Measurements from ENCODE around the gene SH3TC1.

SH3TC1 gene

DNA sequence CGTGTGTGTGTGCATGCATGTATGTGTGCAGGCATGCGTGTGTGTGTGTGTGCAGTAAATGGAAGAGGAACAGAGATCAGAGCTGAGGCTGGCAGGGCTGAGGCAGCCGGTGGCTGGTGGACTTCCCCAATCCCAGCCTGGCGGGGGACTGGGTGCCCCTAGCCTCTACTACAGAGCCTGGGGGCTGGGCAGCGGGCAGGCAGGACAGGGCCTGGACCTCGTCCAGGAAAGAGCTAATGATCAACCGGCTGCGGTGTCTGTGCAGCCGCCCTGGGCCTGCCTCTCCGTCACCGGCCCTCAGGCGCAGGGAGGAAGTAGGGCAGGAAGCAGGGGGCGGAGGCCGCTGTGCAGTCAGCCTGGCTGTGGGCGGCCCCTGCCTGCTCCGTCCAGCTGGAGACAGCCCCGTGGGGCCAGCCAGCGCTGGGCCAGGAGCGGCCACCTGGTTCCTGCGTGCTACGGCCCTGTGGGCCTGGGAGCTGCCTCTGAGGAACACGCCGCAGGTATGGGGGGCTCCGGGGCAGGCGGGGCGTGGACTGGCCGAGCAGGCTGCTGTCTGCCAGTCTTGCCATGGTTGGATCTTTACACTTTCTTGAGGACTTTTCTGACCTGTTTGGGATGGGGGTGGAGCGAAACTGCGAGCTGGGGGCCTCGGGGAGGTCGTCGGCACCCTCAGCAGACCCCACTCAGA is at the start of gene SH3TC1:
Gene SH3TC1 (plus strand): TSS at position 385 of the 688 bp plus-strand sequence. CDS start 5,905 bp downstream, outside the sequence.
- DNase-seq = peak; percentile 3

DNA sequence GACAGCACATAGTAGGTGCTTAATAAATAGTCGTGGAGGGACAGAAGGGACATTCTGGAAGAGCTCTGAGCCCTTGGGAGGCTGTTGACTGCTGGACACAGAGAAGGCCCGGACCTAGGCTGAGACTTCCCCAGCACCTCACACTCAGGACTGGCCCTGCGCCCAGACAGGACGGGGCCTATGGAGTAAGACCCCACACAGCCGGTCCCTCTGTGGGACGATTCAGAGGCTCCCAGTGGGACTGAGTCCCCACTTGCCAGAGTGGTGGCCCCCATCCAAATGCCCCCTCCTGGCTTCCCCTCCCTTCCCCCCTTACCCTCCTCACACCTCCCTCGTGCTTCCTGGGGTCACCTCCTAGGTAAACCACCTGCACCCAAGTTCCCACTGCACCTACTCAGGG is 49.4 kb upstream of the SH3TC1 start:
- no peak for DNase-seq

DNA sequence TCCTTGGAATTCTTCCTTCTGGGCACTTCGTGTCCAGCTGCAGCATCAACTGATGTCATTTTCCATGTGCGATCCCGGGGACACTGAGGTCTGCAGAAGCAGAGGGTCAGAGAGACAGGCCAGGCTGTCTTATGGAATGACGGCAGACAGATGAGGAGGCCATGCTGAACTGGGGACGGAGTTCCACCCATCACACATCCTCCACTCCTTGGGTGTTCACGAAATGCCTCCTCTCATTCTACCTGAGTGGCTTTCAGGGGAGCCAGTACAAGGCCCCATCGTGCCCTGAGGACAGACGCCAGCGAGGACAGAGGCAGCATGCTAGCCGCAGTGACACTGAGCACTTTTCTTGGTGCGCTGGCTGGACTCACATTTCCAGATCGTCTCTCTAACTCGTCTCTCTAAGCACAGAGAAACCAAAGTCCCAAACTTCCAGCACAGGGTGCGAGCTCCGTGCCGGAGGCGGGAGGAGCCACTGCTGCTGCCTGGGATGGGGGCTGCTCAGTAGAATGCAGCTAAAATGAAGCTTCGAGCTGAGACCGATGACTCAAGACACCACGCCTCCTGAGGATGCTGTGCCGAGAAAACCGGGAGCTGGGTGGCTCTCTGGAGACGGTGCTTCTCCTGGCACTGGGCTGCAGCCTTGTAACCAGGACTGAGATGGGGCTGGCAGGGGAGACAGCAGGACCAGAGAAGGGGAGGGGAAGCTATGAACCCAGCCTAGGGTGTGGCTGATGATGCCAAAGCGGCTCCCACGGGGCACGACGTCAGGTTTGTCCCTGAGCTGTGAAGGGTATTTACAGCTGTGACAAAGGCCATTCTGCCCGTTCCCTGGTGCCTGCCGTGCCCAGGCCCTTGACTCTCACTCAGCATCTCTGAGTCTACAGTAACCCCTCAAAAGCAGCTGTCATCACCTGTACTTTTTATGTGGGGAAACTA is 48.7 kb upstream of the SH3TC1 start:
- DNase-seq = no peak

DNA sequence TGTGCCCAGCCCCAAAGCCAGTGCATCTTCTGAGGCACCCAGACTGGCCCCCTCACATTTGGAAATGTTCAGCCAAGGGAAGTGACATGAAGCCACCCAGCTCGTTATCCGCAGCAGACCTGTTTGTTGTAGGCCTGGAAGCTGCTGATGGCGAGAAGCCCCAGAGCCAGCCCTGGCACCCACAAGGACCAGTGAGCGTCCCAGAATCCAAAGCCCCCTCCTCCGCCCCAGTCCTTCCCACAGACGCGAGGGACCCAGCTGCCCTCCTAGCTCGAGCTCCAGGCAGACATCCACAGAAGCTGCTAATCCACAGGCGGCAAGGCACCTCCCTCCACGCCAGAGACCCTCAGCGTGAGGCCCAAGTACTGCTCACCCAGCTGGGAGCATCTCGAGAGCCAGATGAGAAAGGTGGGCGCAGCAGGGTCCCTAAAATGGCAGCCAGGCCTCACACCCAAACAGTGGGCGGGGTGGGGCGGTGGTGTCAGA is 47.9 kb upstream of the SH3TC1 start:
- no peak for DNase-seq

DNA sequence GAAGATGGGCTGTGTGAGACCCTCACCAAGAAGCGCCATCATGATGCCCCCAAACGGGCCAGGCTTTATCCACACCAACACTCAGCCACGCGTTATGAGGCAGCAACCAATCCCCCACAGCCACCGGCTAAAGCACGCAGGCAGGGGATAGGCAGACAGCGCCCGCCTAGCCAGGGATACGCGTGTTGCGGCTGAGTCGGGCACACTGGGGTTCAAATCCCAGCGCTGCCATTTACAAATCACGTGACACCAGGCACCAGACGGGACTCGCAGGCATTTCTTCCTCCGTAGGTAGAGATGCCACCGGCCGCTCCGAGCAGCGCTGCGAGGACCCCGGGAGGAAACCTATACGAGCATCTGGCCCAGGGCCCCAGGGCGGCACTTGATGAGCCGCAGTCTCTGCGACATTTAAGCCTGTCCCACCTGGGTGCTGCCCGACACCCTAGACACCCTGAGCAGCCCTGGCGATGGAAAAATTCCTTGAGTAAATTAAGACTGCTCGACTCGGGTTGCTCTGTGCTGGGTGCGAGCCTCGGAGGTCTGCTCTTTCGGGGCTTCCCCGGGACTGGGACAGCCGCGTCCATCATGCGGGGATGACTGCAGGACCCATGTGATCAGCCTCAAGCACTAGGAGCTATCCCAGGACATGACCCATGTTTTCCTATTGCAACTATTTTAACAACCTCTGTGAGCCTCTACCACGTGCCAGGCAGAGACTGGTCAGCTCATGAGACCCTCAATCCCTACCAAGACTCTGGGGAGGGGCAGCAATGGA is 46.8 kb upstream of the SH3TC1 start:
- no peak for DNase-seq

DNA sequence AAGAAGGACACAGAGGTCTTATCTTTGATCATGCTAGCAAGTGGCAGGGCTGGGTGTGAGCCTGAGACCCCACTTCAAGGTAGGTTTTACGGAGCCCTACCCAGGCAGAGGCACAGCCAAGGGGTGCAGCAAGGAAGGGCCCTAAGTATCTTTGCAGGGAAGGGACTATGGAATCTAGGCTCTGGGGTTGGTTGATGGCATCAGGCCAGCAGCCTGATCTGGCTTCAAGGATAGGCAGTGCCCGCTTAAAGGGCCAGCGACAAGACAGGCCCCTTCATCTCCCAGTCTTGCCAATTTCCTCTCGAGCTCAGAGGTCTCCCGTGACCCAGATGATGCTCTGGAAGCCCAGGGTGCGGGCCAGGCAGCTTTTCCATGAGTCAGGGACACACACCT is 46.2 kb upstream of the SH3TC1 start:
- no peak for DNase-seq

DNA sequence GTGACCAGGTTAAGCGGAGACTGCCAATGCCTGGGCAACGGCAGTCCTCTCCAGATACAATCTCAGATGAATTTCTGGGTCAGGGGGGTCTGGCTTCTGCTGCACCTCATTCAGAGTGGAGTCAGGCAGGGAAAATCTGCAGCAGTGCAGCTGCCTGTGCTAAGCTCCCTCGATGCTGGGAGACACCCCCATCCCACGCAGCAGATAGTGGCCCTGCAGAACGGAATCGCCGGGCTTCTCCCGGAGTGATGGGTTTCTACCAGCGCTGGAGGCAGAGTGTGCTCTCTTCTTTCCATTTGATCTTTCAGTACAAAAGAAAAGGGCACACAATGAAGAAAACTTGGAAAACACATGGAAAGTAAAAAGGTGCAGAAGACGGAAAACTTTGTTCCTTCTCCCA is 45.6 kb upstream of the SH3TC1 start:
- no peak for DNase-seq

DNA sequence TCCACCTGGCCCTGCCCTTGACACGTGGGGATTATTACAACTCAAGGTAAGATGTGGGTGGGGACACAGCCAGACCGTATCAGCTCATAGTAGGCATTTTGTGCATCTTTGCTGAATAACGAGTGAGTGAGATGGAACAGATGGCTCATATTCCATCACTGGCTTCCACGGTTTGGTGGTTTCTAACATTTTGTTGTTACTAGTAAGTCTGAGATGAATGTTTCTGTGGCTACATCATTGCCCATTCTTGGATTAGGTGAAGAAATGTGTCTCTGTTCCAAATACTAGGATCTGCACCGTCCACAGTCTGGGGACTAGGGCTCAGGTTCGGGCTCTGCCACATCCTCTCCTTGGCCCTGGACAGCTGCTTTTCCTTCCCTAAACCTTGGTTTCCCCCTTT is 44.0 kb upstream of the SH3TC1 start:
- no peak for DNase-seq

DNA sequence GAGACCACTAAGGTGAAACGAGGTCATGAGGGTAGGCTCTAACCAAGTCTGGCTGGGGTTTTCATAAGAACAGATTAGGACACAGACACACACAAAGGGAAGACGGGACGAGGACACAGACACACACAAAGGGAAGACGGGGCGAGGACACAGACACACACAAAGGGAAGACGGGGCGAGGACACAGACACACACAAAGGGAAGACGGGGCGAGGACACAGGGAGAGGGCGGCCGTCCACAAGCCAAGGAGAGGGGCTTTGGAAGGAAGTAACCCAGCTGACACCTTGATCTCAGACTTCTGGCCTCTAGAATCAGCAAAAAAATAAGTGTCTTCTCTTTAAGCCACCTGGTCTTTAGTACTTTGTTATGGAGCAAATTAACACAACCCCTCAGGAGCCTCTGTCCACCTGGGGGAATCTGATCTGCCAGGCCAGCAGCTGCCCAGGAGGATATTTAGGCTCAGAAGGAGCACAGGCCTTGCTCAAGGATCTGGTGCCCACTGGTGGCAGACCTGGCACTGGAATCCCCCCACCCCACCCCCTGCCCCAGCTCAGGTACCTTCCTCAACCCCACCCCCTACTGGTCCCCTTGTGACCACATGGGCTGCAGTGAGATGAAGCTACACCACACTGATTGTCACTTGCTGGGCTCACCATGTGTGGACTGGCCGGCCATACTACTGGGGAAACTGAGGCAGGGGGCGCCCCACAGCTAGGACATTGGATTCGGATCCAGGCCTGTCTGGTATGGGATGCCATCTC is 43.2 kb upstream of the SH3TC1 start:
- no peak for DNase-seq

DNA sequence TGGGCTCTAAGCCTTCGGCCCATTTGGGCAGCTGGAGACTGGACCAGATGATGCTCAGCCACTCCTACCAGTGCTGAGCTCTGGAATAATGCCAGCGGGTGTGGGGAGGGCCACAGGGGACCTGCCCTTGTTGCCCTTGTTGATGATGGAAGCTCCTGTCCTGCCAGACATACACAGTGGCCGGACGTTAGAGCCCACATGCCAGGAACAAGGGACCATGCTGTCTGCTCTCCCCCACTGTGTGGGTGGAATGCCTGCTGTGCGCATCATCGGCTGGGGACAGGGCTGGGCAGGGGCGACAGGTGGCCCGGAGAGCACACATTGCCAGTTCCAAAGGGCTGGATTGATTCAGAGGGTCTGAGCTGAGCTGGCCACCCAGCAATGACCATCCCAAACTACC is 42.5 kb upstream of the SH3TC1 start:
- no peak for DNase-seq

DNA sequence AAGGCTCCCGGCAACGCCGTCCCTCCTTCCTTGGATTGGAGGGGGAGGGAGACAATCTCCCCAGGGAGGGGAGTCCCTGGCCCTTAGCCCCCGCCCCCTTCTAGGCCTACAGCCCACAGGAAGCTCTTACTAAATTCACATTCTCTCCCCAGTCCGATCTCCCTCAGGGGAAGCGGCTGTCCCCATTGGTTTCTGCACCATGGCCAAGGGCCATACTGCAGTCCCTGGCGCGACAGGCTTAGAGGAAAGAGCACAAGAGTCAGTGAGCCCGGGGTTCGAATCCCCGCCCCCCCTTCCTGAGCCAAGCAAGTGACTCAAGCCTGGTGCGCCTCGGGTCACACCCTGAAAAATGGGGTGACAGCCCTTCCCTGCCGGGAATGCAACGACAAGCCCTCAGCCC is 41.6 kb upstream of the SH3TC1 start:
- no peak for DNase-seq

DNA sequence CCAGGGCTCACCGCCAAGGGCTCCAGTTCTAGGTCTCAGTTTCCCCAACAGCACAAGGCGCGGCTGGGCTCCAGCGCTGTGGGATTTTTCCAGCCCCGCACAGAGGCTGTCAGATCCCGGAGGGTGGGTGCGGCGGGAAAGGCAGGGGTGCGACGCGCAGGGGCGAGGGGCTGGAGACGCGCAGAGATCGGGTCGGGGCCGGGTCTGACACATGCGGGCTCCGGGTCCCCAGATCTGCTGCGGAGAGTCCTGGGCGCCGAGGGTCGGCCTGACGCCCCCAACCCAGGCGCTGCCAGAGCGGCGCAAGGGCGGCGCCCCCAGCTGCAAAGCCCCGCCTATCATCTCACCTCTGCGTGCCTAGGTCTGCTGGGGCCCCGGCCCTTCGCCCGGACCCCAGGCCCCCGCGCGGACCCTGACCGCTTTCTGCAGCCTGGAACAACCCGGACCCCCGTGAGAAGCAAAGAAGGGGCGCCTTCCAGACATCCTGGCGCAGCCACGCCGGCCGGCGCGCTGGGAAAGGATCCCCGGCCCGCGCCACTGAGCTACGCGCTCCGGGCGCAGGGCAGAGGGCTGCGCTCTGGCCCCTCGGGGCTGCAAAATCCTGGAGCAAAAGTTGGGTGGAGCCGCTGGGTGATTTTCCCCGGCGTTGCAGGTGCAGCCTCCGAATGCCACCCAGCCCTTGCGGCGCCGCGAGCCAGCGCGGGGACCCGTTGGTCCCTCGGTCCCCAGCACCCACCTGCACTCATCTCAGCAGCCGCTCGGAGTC is 41.0 kb upstream of the SH3TC1 start:
- no peak for DNase-seq

DNA sequence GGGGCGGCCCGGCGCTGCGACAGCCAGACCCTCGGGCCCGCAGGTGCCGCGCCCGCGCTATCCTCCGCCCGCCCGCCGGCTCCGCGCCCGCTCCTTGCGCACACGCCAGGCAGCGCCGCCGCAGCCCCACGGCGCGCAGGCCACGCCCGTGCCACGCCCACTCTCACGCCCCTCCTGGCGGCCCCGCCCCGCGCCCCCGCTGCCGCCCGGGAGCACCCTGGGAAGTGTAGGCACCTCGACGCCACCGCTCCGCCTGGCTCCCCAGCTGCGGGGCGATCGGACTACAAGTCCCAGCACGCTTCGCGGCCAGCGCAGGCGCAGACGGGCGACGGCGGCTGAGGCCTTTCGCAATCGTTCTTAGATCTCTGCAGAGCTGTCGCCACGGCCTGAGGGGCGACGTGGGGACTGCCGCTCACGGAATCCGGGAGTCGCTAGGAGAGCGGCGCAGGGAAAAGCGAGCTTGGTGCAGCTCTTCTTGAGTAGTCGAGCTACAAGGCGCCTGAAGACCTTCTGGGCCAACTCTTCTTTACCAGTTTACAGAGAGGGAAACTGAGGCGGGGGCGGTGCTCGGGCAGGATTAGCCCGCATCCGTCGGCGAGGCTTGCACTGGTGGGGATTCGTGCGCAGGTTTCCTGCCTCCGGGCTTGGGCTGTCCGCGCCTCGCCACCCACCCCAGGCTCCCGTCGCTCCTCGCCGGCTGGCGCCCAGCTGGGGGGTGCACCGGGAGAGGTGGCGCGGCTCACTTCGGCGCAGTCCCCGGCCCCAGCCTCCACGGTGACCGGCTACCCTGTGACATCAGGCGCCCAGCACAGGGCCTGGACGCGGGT is 40.2 kb upstream of the SH3TC1 start, which contains the start of gene ABLIM2:
Gene ABLIM2 (minus strand): TSS at position 104 of the 827 bp plus-strand sequence. CDS start 124 bp downstream, outside the sequence.
- peak; percentile 85 for DNase-seq

DNA sequence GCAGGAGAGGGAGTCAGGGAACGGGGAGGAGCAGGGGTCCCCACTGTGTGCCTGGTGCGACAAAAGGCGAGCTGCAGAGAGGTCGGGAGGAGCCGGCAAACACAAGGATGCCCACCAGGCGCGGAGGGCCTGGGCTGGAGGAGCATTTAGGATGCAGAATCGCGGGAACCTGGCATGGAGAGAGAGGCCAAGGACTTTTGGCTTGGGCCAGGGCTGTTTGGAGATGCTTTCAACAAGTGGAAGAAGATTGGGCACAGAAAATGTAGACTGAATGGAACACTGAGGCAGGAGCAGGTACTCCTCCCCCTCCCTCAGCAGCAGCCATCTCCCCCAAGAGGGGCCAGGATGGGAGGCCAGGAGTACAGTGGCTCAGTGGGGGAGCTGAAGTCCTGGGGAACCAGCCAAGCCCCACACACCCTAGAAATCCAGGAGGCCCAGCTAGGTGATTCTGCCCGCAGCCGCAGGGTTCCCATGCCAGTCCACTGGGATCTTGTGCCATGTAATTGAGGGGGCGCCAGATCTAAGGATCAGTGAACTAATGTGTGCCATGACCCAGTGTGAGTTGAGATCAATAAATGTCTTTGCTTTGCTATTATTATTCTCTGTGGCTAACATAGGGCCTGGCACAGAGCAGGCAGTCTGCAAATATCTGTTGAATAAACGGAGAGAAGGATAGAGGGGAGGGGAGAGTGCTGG is 39.4 kb upstream of the SH3TC1 start:
- no peak for DNase-seq

DNA sequence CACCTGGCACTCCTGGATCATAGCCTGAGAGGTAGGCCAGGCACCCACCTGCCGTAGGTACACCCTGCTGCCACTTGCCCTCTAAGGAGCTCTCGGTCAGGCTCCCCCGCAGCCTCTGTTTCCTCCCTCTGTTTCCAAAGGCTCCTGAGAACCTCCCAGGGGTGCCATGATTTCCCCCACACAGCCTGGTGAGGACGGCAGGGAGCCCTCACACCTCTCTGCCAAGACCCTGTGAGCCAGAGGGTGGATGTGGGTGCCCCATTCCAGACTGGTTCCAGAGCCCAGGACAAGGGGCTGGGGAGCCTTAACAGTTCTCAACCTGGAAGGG is 38.9 kb upstream of the SH3TC1 start:
- DNase-seq = no peak

DNA sequence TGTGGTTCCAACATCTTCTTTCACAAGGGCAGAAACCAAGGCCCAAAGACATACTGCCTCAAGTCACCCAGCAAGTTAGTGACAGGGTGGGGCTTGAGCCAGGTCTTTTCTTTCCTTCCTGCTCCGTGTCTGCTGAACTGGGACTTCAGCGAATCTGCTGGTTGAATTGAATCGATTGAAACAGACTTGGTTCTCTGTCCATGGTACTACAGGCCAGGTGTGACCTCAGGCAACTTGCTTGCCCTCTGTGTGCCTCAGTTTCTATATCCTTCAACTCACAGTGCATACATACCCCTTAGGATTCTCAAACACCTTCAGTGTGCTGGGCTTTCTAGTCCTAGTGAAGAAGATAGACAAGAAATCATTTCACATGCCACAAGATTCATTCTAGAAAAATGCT is 38.5 kb upstream of the SH3TC1 start:
- no peak for DNase-seq

DNA sequence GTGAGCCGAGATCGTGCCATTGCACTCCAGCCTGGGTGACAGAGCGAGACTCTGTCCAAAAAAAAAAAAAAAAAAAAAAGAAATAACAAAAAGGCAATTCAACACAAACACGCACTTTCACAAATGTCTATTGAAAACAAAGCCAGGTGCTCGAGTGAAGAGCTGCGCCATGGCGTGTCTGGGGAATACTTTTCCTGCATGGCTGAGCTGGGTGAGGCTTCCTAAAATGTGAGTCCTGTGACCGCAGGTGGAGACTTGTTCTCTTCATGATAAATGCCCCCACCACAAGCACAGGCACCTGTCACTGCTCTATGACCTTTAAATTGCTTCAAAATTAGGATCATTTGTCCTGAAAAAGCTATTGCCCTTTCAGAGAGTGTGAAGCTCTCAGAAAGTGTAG is 36.5 kb upstream of the SH3TC1 start:
- no peak for DNase-seq

DNA sequence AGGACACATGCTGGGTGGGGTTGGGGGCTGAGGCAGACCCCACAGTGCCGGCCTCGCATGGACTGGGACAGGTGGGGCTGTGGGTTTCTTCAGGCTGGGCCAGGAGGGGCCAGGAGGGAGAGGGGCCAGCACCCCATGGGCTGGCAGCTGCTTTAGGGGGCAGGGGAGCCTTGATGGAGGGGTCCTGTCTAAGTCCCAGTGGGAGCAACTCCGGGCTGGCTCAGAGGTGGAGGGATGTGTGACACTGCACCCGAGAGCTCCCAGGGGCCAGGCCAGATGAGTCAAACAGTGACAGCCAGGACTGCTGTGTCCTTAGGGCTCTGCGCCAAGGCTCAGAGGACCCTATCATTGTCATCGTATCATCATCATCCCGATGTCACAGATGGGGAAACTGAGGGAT is 36.1 kb upstream of the SH3TC1 start:
- DNase-seq = no peak

DNA sequence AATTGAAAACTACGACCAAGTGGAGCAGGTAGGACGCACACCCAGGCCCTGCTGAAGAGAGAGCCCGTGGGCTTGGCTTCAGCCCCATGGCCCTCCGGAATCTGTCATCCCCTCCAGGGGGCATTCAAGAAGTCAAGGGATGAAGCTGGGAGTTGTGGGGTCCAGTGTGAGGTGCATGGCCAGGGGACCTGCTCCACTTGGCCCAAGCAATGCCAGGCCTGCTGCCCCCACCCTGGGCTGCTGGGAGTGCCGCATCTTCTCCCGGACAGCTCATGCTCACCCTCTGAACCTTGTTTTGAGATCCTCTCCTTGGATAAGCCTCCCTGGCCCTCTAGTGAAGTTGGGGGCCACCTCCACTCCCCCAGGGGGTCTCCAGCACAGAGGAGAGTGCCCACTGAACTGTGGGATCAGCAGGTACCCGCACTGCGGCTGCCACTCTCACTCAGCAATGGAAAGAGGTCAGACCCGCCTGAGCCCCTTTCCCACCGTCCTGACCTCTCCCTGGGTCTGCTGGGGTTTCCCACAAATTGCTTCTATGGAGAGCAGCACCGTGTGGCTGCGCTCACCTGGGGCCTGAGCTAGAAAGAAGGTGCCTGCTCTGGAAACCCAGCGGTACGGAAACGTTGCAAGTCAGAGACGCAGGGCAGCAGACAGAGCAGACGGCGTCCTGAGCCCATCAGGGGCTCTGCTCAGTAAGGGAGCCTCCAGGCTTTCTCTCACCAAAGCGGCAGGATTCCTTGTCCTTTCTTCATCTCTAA is 35.5 kb upstream of the SH3TC1 start:
- no peak for DNase-seq
